ENCODE data around the gene TMEM132C. TPM values are rescaled to one million over a fixed set of nuclear protein-coding genes. Genes with fewer than 3 reads are reported as not detected.

The TMEM132C gene
- total and polyA plus RNA-seq, 2 of the 4 experiments (the other 2 are of a cell fraction): not detected

DNA sequence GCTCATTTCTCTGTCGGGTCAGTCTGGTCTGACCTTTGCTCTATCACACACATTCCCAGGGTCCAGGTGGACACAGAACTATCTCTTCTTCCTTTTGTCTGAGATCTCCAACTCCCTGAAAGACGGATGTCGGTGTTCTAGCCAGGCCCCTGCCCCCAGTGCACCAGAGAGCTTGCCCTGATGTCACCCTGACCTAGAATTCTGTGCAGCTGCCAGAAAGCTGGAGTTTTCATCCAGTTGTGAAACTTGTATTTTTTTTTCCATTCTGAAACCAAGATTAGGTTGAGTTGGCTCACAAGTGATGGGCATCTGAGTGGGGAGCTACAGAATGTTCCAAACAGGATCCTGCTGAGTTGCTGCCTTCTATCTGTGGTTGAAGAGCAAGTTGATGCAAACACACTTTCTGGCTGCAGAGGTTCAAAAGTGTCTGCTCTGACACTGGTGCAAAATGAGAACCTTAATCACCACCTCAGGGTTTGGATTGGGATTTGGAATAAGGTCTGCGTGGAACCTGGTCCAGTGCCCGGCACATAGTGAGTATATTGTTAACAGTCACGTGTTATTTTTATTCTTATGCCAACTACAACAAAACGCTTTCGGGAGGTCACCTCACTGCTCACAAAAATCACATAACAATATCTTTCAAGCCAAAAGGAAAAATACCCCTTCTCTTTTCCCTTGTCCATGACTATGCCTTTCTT lies 345.3 kb downstream of the TMEM132C start:
- no TSS peak for BruUV-seq (replicated peaks)
- Histone ChIP-seq H3K14ac (replicated peaks; ENCODE audit: low read depth, low read length) (no peak overlapping the region), H3K79me1 (ENCODE audit: low read depth in 1 of 2, low read length in 2 of 2) (no peaks in the 10 kb centered on the region), H2BK20ac (ENCODE audit: low read depth, low read length) (no peak overlapping the region), H4K8ac (ENCODE audit: low read depth in 2 of 2, low read length in 2 of 2) (no peak overlapping the region), H3K27ac (ENCODE audit: insufficient read depth, low read length) (no peak overlapping the region), H3K4me2 (ENCODE audit: low read depth, low read length) (no peak overlapping the region), H2AK9ac (replicated peaks; ENCODE audit: low read depth, low read length, poor library complexity) (no peak overlapping the region), H3K23ac (ENCODE audit: low read depth, low read length) (no peak overlapping the region), H3K4ac (ENCODE audit: low read depth, low read length) (no peak overlapping the region), H2BK15ac (ENCODE audit: low read depth, low read length) (no peak overlapping the region), H2AFZ (replicated peaks; ENCODE audit: low read length, poor library complexity) (no peak overlapping the region), H3K4me3 (ENCODE audit: insufficient read depth, low read depth, low read length) (no peak overlapping the region), H2BK5ac (ENCODE audit: low read depth, low read length, poor library complexity, severe bottlenecking) (no peak overlapping the region), H4K91ac (ENCODE audit: insufficient read depth, low read depth, low read length) (no peak overlapping the region), H4K5ac (ENCODE audit: low read depth, low read length) (no peak overlapping the region), H3K27me3 (ENCODE audit: control insufficient read depth, insufficient read depth, low read length) (no peaks in the 10 kb centered on the region), H3K9ac (ENCODE audit: low read depth, low read length) (no peak overlapping the region), H3K56ac (ENCODE audit: extremely low read depth, insufficient read depth, low read length) (no peak overlapping the region), H4K20me1 (ENCODE audit: insufficient read depth, low read length) (no peaks in the 10 kb centered on the region), H2BK120ac (ENCODE audit: low read depth, low read length) (no peak overlapping the region), H3K4me1 (ENCODE audit: control insufficient read depth, insufficient read depth, low read length) (no peaks in the 10 kb centered on the region), H2AK5ac (ENCODE audit: low read depth, low read length) (no peak overlapping the region), H3K9me1 (ENCODE audit: insufficient read depth, low read length) (no peaks in the 10 kb centered on the region), H3K9me3 (ENCODE audit: control insufficient read depth, insufficient read depth, low read length) (peaks cover 39% of the 10 kb centered on the region), H3K18ac (ENCODE audit: low read depth, low read length) (no peak overlapping the region), H3K36me3 (ENCODE audit: control insufficient read depth, insufficient read depth, low read length) (no peaks in the 10 kb centered on the region)
- no peak for DNase-seq
- in situ Hi-C loops (cut with MboI; ENCODE audit: low sequenced_read_pairs): no loop called here
- TF ChIP-seq CEBPB (IDR thresholded peaks at IDR 0.05; ENCODE audit: low read depth, low read length): no peak
- no peak for TF ChIP-seq USF2 (IDR thresholded peaks at IDR 0.05; ENCODE audit: low read depth, low read length)
- no peak for TF ChIP-seq POLR2A (IDR thresholded peaks at IDR 0.05; ENCODE audit: low read depth, low read length)
- TF ChIP-seq MXI1 (IDR thresholded peaks at IDR 0.05; ENCODE audit: borderline replicate concordance, low read depth, low read length): no peak
- no peak for TF ChIP-seq CHD1 (IDR thresholded peaks at IDR 0.05; ENCODE audit: low read depth, low read length)
- no peak for TF ChIP-seq BHLHE40 (IDR thresholded peaks at IDR 0.05; ENCODE audit: low read depth, low read length)
- no peak for TF ChIP-seq SMC3 (IDR thresholded peaks at IDR 0.05; ENCODE audit: low read depth, low read length)
- no peak for TF ChIP-seq RAD21 (IDR thresholded peaks at IDR 0.05; ENCODE audit: low read length)
- TF ChIP-seq FOS (IDR thresholded peaks at IDR 0.05; ENCODE audit: low read depth, low read length): no peak
- TF ChIP-seq RFX5 (IDR thresholded peaks at IDR 0.05; ENCODE audit: low read depth, low read length): no peak
- no peak for TF ChIP-seq CTCF (conservative IDR thresholded peaks at IDR 0.05; ENCODE audit: low read depth, low read length)
- no peak for TF ChIP-seq RCOR1 (IDR thresholded peaks at IDR 0.05; ENCODE audit: insufficient replicate concordance, low read length)
- TF ChIP-seq NFE2L2 (IDR thresholded peaks at IDR 0.05; ENCODE audit: low read depth, low read length): no peak
- TF ChIP-seq MAZ (IDR thresholded peaks at IDR 0.05; ENCODE audit: borderline replicate concordance, low read depth, low read length): no peak
- TF ChIP-seq MAFK (IDR thresholded peaks at IDR 0.05; ENCODE audit: low read depth, low read length): no peak
- no peak for TF ChIP-seq ELK1 (IDR thresholded peaks at IDR 0.05; ENCODE audit: borderline replicate concordance, low read depth, low read length)
- no peak for ATAC-seq (ENCODE audit: low read depth)
- dilution Hi-C loops (cut with HindIII; ENCODE audit: low sequenced_read_pairs, unreplicated experiment): no loop called here
- CTCF ChIA-PET: no interaction called here
- WGBS, 2 experiments (ENCODE audit: extremely low coverage in 2 of 2, insufficient read length in 1 of 2): 29% methylated on average over 1 of the region's 8 CpGs; no CpG with 5 or more reads in 1 of the 2 experiments
- intact Hi-C loops (cut with micrococcal nuclease): no loop called here
- POLR2A ChIA-PET (ENCODE audit: unreplicated experiment): no interaction called here

Data from IMR-90 (cell line).